NCI-H82 (cell line): ENCODE data around the gene FTSJ1.

ENCODE experiments used
- DNase-seq: peaks from one replicate; lab custom pipeline; 2025; lab: John Stamatoyannopoulos, UW

FTSJ1 gene

GRCh38 chrX:48470833-48471118, 5.2 kb upstream of the FTSJ1 start:
- peak; percentile 27 for DNase-seq

GRCh38 chrX:48471504-48471903, 4.5 kb upstream of the FTSJ1 start:
- DNase-seq = no peak

- DNase-seq = peak; percentile 92
Observed at GRCh38 chrX:48472225-48472624, 3.8 kb upstream of the FTSJ1 start.

GRCh38 chrX:48472851-48473703, 2.9 kb upstream of the FTSJ1 start:
- DNase-seq = peak; percentile 97

- no peak for DNase-seq
Observed at GRCh38 chrX:48473704-48473990, 2.4 kb upstream of the FTSJ1 start.

- peak; percentile 75 for DNase-seq
Observed at GRCh38 chrX:48474127-48474526, 1.9 kb upstream of the FTSJ1 start.

GRCh38 chrX:48474581-48474980, 1.4 kb upstream of the FTSJ1 start:
- DNase-seq = peak; percentile 62

GRCh38 chrX:48475296-48475695, 703 bp upstream of the FTSJ1 start:
- peak; percentile 44 for DNase-seq

- DNase-seq = no peak
Observed at GRCh38 chrX:48476919-48477318, 920 bp downstream of the FTSJ1 start.

- no peak for DNase-seq
Observed at GRCh38 chrX:48477960-48478755, 2.2 kb downstream of the FTSJ1 start.

- DNase-seq = no peak
Observed at GRCh38 chrX:48478806-48479205, 2.8 kb downstream of the FTSJ1 start.

GRCh38 chrX:48480142-48480541, 4.1 kb downstream of the FTSJ1 start:
- no peak for DNase-seq

- DNase-seq = no peak
Observed at GRCh38 chrX:48480583-48480982, 4.6 kb downstream of the FTSJ1 start.

- no peak for DNase-seq
Observed at GRCh38 chrX:48482526-48482925, 6.5 kb downstream of the FTSJ1 start.

- DNase-seq = no peak
Observed at GRCh38 chrX:48487362-48487798, 11.4 kb downstream of the FTSJ1 start.

GRCh38 chrX:48488034-48488433, 12.0 kb downstream of the FTSJ1 start:
- DNase-seq = no peak

GRCh38 chrX:48489296-48489695, 13.3 kb downstream of the FTSJ1 start:
- DNase-seq = no peak

- DNase-seq = peak; percentile 83
Observed at GRCh38 chrX:48489892-48490291, 13.9 kb downstream of the FTSJ1 start.

GRCh38 chrX:48490661-48491060, 14.7 kb downstream of the FTSJ1 start:
- DNase-seq = no peak

GRCh38 chrX:48491809-48492208, 15.8 kb downstream of the FTSJ1 start:
- DNase-seq = no peak

GRCh38 chrX:48492293-48492910, 16.4 kb downstream of the FTSJ1 start:
- no peak for DNase-seq

- peak; percentile 66 for DNase-seq
Observed at GRCh38 chrX:48493890-48494364, 17.9 kb downstream of the FTSJ1 start.

GRCh38 chrX:48496660-48497059, 20.7 kb downstream of the FTSJ1 start:
- DNase-seq = no peak
